ENCODE results near the gene OR6A2.
A peak's percentile ranks its signal among the peaks of the same experiment; 100 is the strongest.

The OR6A2 gene

DNA sequence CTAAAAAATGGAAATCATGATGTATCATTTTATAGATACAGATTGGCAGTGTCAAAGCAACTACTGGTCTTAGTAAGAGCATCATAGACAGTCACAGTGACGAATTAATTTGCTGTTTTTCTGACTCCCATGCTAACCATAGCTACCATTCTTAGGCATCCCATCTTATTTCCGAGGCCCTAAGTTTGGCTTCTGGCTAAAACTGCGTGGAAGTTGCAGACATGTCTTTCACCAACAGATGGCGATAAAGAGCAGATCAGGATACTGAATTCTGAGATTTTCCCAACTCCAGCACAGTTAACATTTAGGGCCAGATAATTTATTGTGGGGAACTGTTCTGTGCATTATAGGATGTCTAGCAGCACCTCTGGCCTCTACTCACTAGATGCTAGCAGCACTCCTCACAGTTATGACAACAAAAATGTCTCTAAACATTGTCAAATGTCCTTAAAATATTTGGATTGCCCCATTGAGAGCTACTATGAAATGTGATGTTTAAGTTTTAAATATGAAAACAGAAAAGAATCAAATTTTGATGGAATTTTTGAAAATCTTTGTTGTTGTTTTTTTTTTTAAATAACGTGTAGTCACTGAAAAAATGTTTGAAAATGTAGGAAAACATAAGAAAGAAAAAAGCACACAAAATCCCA lies 44.1 kb downstream of the OR6A2 start:
- peak; percentile 65 for DNase-seq

DNA sequence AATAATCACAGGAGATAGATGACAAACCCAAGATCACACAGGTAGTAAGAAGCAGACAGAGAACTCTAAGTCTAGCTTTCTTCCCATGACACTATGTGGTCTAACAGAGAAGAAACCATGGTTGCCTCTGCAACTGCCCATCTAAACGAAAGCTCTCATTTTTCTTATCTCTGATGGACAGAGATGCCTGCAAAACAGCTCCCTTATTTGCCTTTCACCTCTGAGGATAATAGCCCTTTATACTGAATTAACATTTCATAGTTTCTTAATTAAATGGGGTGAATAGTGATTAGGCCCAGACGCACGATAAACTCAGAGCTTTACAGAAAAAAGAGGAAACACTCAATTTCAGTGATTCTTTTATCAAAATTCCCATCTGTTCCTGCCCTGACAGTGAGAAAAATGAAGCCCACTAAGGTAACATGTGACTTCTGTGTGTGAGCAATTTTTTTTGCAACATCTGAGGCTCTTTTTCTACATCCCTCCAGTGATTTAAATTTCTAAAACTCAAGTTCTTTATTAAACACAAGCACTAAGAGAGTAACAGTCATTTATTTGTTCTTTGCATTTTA lies 52.3 kb downstream of the OR6A2 start:
- DNase-seq, result no peak

DNA sequence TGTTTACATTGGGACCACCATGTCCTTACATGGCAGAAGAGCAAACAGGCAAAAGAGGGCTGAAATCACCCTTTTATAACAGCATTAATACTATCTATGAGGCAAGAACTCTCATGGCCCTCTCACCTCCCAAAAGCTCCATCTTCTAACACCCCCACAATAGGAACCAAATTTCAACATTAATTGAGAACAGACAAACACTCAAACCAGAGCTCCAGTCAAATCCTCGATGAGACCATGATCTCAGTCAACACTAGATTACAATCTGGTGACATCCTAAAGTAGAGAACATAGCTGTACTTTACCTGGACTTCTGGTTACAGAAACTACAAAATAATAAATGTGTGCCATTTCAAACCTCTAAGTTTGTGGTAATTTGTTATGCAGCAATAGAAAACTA lies 52.9 kb downstream of the OR6A2 start:
- DNase-seq, result no peak

DNA sequence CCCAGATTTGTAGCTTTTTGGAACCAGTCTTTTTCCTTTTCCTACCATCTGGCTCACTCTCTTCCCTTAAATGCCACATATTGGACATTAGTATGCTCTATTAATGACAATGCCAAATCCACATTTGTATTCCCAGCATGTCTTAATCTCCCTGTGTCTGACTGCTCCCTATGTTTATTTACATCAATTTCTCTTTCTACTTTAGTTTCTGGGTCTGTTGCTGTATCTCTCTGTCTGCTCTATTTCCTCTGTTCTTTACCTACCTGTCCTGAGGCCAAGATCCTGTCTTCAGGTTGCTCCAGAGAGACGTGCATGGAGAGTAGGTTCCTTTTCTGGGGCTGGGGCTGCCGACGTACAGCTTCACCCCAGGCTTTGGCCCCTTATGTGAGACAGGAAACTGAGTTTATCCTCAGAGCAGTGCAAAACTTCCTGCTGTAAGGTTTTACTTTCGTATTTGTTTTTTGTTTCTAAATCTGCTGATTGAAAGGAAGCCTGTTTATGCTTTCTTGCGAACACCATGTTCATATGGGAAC lies 53.3 kb downstream of the OR6A2 start:
- DNase-seq, result peak; percentile 70

DNA sequence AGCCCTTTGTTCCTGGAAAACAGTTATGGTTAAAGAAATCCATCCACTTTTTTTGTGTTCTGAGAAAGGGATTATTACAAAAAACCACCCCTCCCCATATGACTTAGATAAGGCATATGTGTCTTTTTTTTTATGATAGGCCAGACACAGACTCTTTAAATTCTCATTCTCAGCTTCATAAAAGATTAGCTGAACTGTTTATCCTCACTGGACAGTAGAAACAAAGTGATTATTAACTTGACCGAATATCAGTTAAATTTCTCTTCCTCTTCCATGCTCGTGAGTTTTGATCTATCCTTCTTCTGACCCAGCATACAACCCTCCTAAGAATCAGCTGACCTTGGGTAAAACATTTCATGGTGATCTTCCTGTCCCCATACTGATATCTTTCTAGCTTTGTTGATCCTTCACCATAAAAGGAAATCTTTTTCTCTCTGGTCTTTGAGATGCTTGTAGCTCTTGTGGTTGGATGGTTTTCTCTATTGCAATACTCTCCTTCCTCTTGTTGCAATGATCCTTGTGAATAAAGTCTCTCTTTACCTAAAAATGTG lies 53.9 kb downstream of the OR6A2 start:
- DNase-seq, result peak; percentile 46

DNA sequence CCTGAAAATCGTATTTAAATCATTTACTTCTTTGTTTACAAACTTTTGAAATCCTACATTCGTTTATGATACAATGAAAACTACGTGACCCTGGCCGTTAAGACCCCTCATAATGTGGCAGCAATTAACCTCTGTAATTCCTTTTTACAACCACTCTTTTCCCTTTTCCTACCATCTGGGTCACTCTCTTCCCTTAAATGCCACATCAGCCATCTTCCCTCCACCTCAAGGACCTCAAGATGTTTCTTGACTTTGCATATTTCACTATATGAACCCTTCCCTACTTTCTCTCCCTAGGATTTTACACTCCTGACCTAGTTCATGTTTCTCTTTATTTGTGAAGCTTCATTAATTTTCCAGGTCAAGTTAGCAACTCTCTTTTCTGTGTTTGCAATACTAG lies 54.5 kb downstream of the OR6A2 start:
- DNase-seq, result no peak

DNA sequence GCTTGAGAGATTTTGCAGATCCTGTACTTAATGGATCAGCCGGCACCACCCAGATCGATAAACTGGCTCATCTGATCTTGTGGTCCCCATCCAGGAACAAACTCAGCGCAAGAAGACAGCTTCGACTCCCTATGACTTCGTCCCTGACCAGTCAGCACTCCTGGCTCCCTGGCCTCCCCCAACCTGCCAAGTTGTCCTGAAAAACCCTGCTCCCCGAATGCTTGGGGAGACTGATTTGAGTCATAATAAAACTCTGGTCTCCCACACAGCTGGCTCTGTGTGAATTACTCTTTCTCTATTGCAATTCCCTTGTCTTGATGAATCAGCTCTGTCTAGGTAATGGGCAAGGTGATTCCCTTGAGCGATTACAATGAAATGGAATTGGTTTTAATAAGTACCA lies 57.2 kb downstream of the OR6A2 start:
- no peak for DNase-seq
